ENCODE data around the gene GABRG1.

Gene GABRG1

DNA sequence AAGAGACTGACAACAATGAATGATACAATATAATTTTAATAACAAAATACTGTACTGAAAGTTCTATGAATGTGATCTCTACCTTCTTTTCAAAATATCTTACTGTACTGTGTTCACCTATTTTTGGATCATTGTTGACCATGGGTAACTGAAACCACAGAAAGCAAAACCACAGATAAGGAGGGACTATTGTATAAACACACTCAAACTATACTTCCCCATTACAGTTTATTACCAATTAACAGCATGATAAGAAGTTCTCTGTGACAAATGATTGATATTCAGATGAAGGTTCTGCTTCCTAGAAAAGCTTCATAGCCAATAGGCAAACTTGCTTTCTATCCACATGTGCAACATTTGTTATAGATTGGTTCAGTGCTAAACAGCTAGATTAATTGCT is 50.1 kb downstream of the GABRG1 start:
- Histone ChIP-seq H3K4me3 (ENCODE audit: low read depth in 1 of 2, low read length in 2 of 2) (no peak overlapping the region), H3K4me2 (ENCODE audit: insufficient read depth, low read length) (no peak overlapping the region), H3K4me1 (ENCODE audit: insufficient read depth, low read length) (no peaks in the 10 kb centered on the region), H3K27me3 (ENCODE audit: insufficient read depth, low read length, poor library complexity) (no peaks in the 10 kb centered on the region), H4K20me1 (ENCODE audit: insufficient read depth, low read length) (no peaks in the 10 kb centered on the region), H3K27ac (ENCODE audit: low read length) (no peak overlapping the region), H3K79me2 (ENCODE audit: insufficient read depth, low read length) (no peaks in the 10 kb centered on the region), H3K9me3 (ENCODE audit: insufficient read depth, low read length, severe bottlenecking) (no peaks in the 10 kb centered on the region), H3K36me3 (ENCODE audit: insufficient read depth, low read length) (no peaks in the 10 kb centered on the region), H3K9ac (ENCODE audit: low read depth, low read length) (no peak overlapping the region), H2AFZ (ENCODE audit: low read depth, low read length) (no peak overlapping the region)
- ATAC-seq (ENCODE audit: insufficient read depth, low read depth) (no peak), DNase-seq (no peak)
- TF ChIP-seq EZH2 (IDR thresholded peaks at IDR 0.05; ENCODE audit: borderline replicate concordance, low read depth, low read length, severe bottlenecking) (no peak), CTCF (IDR thresholded peaks at IDR 0.05; ENCODE audit: borderline replicate concordance, extremely low read depth, low read length, poor library complexity, severe bottlenecking) (no peak)

GRCh38 chr4:46051392-46051791 is 72.5 kb downstream of the GABRG1 start:
- TF ChIP-seq EZH2 (IDR thresholded peaks at IDR 0.05; ENCODE audit: borderline replicate concordance, low read depth, low read length, severe bottlenecking) (no peak), CTCF (IDR thresholded peaks at IDR 0.05; ENCODE audit: borderline replicate concordance, extremely low read depth, low read length, poor library complexity, severe bottlenecking) (no peak)

GRCh38 chr4:46032056-46032455 is 91.8 kb downstream of the GABRG1 start:
- Histone ChIP-seq H4K20me1 (ENCODE audit: insufficient read depth, low read length) (no peaks in the 10 kb centered on the region), H3K27ac (ENCODE audit: low read length) (no peak overlapping the region), H3K36me3 (ENCODE audit: insufficient read depth, low read length) (no peaks in the 10 kb centered on the region), H2AFZ (ENCODE audit: low read depth, low read length) (no peak overlapping the region), H3K4me2 (ENCODE audit: insufficient read depth, low read length) (no peak overlapping the region), H3K4me3 (ENCODE audit: low read depth in 1 of 2, low read length in 2 of 2) (no peak overlapping the region), H3K27me3 (ENCODE audit: insufficient read depth, low read length, poor library complexity) (no peaks in the 10 kb centered on the region), H3K9ac (ENCODE audit: low read depth, low read length) (no peak overlapping the region), H3K4me1 (ENCODE audit: insufficient read depth, low read length) (no peaks in the 10 kb centered on the region), H3K79me2 (ENCODE audit: insufficient read depth, low read length) (no peaks in the 10 kb centered on the region), H3K9me3 (ENCODE audit: insufficient read depth, low read length, severe bottlenecking) (no peaks in the 10 kb centered on the region)
- ATAC-seq (ENCODE audit: insufficient read depth, low read depth) (no peak), DNase-seq (no peak)
- TF ChIP-seq CTCF (IDR thresholded peaks at IDR 0.05; ENCODE audit: borderline replicate concordance, extremely low read depth, low read length, poor library complexity, severe bottlenecking) (no peak), EZH2 (IDR thresholded peaks at IDR 0.05; ENCODE audit: borderline replicate concordance, low read depth, low read length, severe bottlenecking) (no peak)

More at GRCh38 chr4:46051392-46051791, 72.5 kb downstream of the GABRG1 start:
- Histone ChIP-seq H3K27ac (ENCODE audit: low read length) (no peak overlapping the region), H2AFZ (ENCODE audit: low read depth, low read length) (no peak overlapping the region), H3K27me3 (ENCODE audit: insufficient read depth, low read length, poor library complexity) (no peaks in the 10 kb centered on the region), H3K4me3 (ENCODE audit: low read depth in 1 of 2, low read length in 2 of 2) (no peak overlapping the region), H3K4me1 (ENCODE audit: insufficient read depth, low read length) (no peaks in the 10 kb centered on the region), H3K9me3 (ENCODE audit: insufficient read depth, low read length, severe bottlenecking) (no peaks in the 10 kb centered on the region), H3K36me3 (ENCODE audit: insufficient read depth, low read length) (no peaks in the 10 kb centered on the region), H3K9ac (ENCODE audit: low read depth, low read length) (no peak overlapping the region), H4K20me1 (ENCODE audit: insufficient read depth, low read length) (no peaks in the 10 kb centered on the region), H3K4me2 (ENCODE audit: insufficient read depth, low read length) (no peak overlapping the region), H3K79me2 (ENCODE audit: insufficient read depth, low read length) (no peaks in the 10 kb centered on the region)
- ATAC-seq (ENCODE audit: insufficient read depth, low read depth) (no peak), DNase-seq (no peak)

DNA sequence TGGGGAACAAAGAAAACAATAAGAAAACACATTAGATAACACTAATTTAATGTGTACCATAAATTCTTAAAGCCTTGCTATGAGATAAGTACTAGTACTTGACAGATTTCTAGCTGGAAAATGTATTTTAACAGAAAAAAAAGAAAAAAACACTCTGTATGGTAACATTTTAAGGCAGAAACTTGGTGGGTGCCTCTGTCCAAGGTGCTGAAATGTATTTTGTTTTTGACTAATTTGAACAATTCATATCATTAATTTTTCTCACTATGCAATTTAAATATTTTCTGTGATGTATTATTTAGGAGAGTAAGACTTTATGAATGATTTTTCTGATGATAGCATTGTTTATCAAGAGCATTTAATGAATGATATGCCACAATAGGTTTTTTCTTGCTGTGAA is 107.5 kb downstream of the GABRG1 start:
- no peak overlapping the region for H2AFZ ChIP-seq (ENCODE audit: low read depth, low read length)
- no peak for TF ChIP-seq CTCF (IDR thresholded peaks at IDR 0.05; ENCODE audit: borderline replicate concordance, extremely low read depth, low read length, poor library complexity, severe bottlenecking)
- TF ChIP-seq EZH2 (IDR thresholded peaks at IDR 0.05; ENCODE audit: borderline replicate concordance, low read depth, low read length, severe bottlenecking) = no peak
- no peaks in the 10 kb centered on the region for H3K79me2 ChIP-seq (ENCODE audit: insufficient read depth, low read length)
- no peak overlapping the region for H3K9ac ChIP-seq (ENCODE audit: low read depth, low read length)
- no peak overlapping the region for H3K4me3 ChIP-seq (ENCODE audit: low read depth in 1 of 2, low read length in 2 of 2)
- ATAC-seq (ENCODE audit: insufficient read depth, low read depth) (no peak), DNase-seq (no peak)
- H3K27me3 ChIP-seq (ENCODE audit: insufficient read depth, low read length, poor library complexity) = no peaks in the 10 kb centered on the region
- H3K4me1 ChIP-seq (ENCODE audit: insufficient read depth, low read length) = no peaks in the 10 kb centered on the region
- H3K36me3 ChIP-seq (ENCODE audit: insufficient read depth, low read length) = no peaks in the 10 kb centered on the region
- H3K9me3 ChIP-seq (ENCODE audit: insufficient read depth, low read length, severe bottlenecking) = no peaks in the 10 kb centered on the region
- H3K27ac ChIP-seq (ENCODE audit: low read length) = no peak overlapping the region
- H3K4me2 ChIP-seq (ENCODE audit: insufficient read depth, low read length) = no peak overlapping the region
- no peaks in the 10 kb centered on the region for H4K20me1 ChIP-seq (ENCODE audit: insufficient read depth, low read length)

All from DND-41 (cell line).